ENCODE data around the gene ZDHHC20. TPM values are rescaled to one million over a fixed set of nuclear protein-coding genes. Genes with fewer than 3 reads are reported as not detected.
"Not testable (repeated sequence)": the region's sequence is repeated elsewhere in the genome, so short reads cannot be mapped to it uniquely, and the experiment has no call there.

Gene ZDHHC20
- polyA plus RNA-seq, 5 donors: 67.1 to 139 (median 111) TPM

DNA sequence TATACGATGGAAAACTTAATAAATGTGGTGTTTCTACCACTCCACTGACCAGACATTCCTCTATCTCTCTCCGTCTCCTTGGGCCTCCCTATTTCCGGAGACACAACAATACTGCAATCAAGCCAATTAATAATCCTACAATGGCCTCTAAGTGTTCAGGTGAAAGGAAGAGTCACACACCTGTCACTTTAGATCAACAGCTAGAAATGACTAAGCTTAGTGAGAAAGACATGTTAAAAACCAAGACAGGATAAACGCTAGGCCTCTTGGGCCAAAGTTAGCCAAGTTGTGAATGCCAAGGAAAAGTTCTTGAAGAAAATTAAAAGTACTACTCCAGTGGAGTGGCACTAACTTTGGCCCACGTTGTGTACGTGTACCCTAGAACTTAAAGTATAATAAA is 22.5 kb downstream of the ZDHHC20 start:
- DNase-seq: no peak

DNA sequence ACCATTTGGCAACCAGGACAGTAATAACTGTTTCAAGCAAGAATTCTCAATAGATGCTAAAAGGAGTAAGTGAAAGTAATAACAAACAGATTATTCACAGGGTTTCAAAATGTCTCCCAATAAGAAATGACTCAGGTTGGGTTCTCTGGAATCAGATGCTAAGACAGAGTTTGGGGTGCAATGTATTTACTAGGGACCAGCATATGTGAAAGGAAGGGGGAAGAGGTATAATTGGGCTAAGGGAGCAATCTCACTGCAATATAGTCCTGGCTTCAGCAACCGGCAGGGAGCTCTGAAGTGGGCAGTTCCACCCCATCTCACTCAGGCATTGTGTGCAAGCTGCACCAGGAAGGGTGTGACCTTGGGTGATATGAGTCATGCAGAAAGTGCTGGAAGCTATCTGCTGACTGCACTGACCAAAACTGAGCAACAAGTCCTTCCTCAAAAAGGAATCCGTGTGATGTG is 23.4 kb downstream of the ZDHHC20 start:
- DNase-seq: no peak

DNA sequence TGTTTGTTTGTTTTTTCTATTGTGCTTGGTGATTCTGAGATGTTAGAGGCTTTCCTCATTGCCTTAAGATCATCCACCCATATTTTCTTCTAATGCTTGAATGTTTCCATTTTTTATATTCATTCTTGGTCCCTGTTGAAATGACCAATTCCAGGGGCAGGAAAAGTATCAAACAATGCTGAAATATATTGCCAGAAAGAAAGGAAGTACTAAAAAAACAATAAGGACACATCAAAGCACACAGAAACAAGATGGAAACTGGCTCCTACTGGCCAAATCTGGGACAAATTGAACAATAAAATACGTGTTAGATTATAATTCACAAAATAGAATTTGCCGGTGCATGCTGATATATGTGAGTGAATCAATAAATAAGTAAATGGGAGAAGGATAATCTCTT is 23.9 kb downstream of the ZDHHC20 start:
- DNase-seq: no peak

DNA sequence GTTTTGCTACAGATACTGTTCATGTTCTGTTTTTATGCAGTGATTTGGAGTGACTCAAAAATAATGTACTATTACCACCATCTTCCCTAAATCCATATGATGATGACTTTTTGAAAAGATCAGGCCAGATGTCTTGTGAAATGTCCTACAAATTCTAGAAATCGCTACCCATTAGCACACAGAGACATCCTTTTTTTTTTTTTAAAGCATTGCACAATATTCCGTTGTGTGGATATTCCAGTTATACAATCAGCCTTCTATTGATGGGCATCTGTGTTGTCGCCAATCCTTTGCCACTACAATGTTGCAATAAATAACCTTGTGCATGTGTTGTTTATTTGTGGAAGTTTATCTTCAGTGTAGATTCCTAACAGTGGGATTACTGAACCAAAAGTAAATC is 24.5 kb downstream of the ZDHHC20 start:
- DNase-seq: no peak

DNA sequence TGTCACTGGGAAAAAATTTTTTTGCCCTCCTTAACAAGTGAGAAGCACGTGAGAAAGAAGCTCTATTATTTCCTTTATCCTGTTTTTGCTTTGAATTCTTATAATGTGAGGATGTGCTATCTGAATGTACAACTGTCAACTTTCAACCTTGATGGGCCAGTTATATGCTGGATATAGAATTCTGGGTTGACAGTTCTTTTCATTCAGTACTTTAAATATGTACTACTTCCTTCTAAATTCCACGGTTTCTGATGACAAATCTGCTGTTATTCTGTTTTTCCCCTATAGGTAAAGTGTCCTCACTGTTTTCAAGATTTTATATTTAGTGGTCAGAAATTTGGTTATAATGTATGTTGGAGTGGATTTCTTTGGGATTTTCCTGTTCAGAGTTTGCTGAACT is 29.9 kb downstream of the ZDHHC20 start:
- DNase-seq: no peak

DNA sequence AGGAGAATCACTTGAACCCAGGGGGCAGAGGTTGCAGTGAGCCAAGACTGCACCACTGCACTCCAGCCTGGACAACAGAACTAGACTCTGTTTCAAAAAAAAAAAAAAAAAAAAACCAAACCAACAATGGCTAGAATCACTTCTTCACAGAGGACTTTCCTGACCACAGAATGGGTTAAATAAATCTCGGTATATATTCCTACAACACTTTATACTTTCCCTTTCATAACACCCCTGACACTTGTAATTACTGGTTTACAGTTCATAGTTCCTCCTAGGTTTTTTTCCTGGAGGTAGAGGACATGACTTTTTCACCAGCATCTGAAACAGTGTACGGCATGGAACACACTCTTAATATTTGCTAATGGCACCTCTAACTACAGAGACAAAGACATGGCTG is 31.4 kb downstream of the ZDHHC20 start:
- no peak for DNase-seq

DNA sequence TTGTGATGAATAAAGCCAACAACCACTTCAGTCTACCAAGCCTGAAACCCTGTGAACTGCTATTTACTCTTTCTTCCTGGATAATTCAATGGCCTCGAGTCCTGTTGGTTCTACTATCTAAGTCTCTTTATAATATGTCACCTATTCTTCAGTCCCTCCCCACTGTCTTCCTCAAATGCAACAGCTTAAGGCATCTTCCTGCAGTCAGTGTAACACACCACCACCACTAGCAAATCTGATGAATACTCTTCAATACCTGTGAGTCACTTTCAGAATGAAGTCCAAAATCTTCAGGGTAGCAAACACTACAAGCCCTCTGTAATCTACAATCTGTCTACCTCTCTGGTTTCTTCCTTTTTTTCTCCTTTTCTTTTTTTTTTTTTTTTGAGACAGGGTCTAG is 32.9 kb downstream of the ZDHHC20 start:
- no peak for DNase-seq

DNA sequence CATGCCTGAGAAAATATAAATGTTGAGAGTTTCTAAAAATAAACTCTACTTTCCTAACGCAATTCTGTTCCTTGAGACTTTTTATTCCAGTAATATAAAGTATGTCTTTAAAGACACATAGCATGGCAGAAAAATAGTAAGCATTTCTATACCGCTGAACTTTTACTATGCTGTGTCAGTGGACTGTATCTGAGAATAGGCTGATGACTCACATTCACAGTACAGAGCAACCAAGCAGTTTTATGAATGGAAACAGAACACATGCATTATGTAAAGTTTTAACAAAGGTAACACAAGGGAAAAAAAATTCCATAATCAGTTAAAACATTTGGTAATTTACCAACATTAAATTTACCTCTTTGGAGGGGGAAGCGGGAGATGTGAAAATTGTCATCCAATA is 38.4 kb downstream of the ZDHHC20 start:
- DNase-seq: no peak

DNA sequence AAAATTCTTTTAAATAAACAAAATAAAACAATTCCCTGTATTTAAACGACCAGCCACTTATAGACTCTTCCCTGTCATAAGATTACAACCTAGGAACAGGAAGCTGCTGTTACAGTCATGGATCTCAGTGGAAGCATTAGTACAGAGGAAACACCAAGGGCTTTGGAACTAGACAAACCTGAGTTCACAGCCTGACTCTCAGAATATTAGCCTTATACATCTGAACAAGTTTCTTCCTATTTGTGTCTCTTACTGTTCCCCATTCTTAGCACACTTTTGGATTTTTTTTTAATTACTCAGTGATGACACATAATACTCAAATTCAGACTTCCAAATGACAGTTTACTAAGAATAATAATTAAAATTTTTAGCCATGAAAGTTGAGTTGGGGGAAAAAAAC is 46.1 kb downstream of the ZDHHC20 start:
- no peak for DNase-seq

DNA sequence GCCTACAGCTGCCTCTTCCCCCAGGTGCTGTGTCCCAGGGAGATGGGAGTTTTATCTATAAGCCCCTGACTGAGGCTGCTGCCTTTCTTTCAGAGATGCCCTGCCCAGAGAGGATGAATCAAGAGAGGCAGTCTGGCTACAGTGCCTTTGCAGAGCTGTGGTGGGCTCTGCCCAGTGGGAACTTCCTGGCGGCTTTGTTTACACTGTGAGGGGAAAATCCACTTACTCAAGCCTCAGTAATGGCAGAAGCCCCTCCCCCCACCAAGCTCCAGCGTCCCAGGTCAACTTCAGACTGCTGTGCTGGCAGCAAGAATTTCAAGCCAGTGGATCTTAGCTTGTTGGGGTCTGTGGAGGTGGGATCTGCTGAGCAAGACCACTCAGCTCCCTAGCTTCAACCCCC is 48.6 kb downstream of the ZDHHC20 start:
- not testable (repeated sequence) for DNase-seq

DNA sequence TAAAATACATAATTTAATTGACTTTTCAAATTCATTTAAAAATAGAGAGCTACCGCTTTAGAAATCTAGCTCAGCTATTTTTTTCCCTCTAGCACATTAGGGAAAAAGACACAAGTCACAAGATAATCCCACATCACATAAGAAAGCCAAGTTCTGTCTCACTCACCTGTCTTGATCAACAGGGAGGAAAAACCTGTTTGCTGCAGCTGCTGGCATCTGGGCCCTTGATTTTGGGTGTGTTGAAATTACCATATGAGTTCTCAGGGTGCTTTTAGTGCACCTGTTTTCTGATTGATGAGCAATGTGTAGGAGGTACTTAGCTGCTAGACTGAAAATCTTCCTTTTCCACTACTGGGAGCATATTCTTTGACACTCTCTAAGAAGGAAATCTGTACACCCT is 53.8 kb downstream of the ZDHHC20 start:
- no peak for DNase-seq

DNA sequence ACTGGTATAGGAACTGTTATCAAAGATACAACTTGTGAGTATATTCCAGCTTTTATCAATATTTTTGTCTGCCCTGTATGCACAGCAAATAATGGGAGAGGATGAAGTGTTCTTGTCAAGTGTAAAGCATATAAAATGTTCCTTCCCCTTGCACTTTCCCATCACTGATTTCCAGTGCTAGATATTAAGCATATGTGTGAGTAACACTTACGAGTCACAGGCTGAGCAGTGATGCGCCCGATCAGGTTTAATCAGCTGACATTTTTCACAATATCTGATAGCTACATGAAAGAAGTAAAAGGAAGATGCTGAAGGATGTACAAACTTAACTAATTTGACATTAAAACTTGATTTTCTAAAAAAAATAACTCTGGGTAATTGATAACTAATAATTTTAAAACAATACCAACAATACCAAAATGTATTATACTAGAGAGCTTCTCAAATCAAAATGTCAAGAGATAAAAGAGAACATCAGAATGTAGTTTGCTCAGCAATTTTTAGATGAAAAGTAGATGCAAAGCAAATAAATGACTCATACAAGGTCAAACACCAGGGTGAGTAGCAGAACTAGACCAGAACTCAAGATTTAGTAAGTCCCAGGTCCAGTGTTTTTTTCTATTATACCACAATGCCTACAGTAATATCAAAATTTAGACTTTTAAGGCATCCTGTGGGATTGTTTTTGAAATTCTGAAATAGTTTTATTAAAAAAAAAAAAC is 56.4 kb downstream of the ZDHHC20 start:
- DNase-seq: no peak

DNA sequence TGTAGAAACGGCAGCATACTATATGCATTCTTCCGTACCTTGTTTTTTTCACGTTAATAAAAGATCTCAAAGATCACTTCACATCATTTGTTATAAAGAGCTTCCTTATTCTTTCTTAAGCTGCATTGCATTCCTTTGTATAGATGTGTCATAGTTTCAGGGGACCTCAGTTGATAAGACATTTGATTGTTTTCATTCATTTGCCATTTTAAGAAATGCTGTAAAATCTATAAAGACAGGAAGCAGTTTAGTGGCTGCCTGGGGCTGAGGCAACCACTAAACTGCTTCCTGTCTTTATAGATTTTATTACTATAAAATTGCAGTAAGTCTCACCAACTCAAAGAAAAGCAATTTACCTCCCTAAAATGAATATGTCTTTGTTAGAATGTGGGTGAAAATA is 59.4 kb downstream of the ZDHHC20 start:
- DNase-seq: no peak

DNA sequence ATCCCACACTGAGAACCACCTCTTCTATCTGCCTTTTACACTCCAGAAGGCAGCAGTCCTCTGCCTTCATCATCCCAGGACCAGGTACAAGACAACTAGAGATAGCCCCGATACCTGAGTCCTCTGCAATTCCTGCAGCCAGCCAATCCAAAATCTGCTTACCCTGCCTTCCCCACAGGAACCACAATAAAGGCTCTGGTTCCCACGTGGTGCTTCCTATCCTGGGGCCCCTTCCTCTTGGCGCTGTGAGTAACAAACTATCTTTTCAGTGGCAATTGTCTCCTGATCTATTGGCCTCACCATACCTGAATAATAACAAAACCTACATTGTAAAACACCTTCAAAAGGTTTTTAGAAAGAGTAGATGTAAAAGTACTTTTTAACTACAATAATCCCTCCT is 63.1 kb downstream of the ZDHHC20 start:
- DNase-seq: no peak

DNA sequence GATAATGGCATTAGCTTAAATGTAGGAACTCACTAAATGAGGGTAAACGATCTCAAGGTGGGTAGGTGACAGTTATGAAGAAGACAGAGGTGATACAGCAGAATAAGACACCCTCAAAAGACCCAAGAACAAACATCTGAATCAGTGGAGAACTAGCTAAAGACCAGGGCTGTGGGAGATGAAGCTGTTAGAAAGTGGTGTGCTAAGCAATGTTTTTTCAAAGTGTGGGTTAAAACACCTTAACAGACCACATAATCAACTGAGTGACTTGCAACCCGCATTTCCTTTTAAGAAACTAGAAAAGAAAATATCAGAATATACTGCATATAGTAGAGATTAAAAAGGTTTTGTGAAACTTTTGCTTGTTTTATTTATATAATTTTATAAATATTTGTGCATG is 70.0 kb downstream of the ZDHHC20 start:
- DNase-seq: no peak

DNA sequence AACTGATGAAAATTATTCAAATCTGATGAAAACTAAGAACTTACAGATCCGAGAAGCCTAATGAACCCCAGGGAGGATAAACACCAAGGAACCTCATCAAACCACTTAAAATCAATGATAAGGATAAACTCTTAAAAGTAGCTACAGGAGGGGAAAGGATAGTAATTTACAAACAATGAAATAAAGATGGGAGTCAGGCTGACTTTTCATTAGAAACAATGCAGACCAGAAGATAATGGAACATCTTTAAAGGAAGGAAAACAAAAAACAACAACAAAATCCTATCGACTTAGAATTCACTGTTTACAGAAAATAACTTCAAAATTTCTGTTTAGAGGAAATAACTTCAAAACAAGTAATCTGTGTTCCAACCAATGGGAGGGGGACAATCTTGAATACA is 73.4 kb downstream of the ZDHHC20 start:
- no peak for DNase-seq

DNA sequence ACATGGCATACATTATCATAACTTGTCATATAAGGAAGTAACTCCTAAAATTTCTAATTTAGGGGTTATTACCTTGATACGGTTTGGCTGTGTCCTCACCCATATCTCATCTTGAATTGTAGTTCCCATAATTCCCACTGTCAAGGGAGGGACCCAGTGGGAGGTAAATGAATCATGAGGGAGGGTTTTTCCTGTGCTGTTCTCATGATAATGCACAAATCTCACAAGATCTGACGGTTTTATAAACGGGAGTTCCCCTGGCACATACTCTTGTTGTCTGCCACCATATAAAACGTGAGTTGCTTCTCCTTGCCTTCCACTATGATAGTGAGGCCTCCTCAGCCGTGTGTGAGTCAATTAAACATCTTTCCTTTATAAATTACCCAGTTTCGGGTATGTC is 76.0 kb downstream of the ZDHHC20 start:
- no peak for DNase-seq

DNA sequence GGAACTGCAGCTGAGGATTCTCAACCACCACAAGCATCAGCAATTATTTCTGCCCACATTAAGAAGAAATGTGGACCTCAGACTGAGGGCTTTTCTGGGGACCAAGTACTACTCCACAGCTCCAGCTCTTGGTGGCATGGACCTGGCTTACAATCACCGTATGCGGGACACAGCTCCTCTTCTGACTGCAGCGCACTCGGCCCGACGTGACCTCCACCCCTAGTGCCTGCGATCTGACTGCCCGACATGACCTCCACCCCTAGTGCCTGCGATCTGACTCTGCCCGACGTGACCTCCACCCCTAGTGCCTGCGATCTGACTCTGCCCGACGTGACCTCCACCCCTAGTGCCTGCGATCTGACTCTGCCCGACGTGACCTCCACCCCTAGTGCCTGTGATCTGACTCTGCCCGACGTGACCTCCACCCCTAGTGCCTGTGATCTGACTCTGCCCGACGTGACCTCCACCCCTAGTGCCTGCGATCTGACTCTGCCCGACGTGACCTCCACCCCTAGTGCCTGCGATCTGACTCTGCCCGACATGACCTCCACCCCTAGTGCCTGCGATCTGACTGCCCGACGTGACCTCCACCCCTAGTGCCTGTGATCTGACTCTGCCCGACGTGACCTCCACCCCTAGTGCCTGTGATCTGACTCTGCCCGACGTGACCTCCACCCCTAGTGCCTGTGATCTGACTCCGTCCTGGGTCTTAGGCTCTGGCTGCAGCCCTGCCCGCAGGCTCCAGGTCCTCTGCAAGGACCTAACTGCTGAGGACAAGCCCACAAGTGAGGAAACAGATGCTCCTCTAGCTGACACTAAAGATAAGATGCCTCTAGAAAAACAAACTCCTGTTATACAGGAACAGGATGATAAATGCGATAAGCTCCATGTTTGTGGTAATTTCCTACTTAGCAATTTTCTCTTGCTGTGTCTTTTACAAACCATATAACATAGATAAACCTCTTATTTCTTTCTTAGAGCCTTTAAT is 81.8 kb downstream of the ZDHHC20 start:
- DNase-seq: not testable (repeated sequence)

DNA sequence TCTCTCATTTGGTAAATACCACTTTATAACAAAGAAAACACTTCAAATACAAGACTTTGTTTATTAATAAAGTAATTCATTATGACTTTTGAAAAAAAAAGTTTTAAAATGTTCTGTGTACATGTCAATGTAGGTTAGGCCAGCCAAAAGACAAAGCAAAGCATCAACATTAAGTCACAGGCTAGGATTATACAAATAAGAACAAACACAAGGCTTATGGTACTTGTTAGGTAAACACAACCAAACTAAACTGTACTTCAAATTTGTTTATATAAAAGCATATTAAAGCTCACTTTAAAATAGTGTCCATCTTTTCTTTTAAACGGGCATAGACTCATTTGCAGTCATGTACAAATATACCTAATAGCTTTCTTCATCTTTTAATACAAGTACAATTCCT is 86.6 kb downstream of the ZDHHC20 start:
- DNase-seq: no peak

DNA sequence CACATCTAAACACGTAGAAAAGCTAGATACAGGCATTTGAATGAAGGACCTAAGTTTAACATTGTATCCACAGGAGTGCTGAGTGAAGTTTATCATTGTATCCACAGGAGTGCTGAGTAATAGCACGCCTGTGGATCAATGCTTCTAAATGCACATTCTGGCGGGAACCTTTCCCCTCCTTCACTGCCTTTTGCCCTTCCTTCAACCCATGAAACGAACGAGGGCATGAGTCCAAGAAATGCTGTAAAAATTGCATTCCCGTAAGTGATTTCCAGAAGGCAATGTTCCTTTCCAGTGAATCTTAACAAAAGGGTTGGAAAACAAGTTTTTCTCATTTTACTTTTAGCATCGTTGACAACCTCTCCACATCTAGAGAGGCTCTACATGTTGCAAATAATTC is 88.1 kb downstream of the ZDHHC20 start:
- peak; percentile 11 for DNase-seq

DNA sequence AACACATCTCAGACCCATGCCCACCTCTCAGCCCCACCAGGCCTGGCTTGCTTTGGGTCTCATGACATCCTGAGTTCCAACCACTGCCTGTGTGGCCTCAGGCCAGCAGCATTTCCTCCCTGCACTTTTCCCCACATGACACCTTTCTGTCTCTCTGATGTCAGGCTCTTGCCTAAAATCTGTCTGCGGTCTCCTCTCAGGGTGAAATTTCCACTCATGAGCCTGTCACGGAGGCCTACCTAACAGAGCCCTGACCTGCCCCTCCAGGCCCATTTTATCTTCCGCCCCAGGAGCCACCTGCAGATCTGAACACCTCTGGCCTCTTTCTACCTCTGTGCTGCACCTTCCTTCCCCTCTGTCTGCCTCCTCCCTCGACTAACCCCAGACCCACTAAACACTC is 93.5 kb downstream of the ZDHHC20 start:
- no peak for DNase-seq

DNA sequence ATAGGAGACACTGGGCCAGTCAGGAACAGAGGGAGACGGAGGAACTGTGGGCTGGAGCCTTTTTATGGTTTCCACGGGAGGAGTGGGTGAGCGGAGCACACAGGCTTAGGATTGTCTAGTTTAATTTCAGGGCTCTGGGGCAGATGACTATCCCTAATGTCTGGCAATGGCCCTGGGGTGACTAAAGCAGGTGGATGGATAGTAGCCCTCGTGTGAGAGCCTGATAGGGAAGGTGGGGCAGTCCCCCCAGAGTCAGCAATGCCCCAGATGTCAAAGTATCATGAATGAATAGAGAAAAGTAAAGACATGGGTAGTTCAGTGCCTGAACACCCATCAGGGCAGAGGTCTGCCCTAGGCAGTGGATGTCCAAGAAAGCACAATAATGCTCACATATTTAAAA is 94.2 kb downstream of the ZDHHC20 start:
- DNase-seq: no peak

DNA sequence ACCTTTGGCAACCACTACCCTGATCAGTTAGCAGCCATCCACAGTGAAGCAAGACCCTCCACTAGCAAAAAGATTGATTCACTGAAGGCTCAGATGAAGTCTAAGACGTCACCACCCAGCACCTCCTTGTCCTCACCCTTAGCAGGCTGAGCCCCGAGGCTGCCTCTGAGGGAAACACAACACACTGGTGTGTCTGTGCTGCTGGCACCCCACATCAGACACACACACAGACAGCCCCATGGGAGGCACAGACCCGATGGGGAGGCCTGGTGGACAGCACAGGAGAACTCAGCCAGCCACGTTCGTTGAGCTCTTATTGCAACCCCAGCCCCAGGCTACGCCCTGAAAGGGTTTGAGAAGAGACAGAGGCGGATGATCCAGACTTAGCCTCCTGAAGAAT is 94.7 kb downstream of the ZDHHC20 start:
- no peak for DNase-seq

All from right lung (tissue), 5 donors.